Neural progenitor cell (in vitro differentiated cells): Measurements from ENCODE around the gene FBLN1. TPM values are rescaled to one million over a fixed set of nuclear protein-coding genes. Genes with fewer than 3 reads are reported as not detected.
A peak's percentile ranks its signal among the peaks of the same experiment; 100 is the strongest.

ENCODE experiments used
- DNase-seq: peaks from one replicate; pipeline ENCODE4 v3.0.0-alpha.2; 2016; ENCODE audit warnings: low spot score
- H2AFZ ChIP-seq: fragments of 200-600 bp; sonication (generic); replicated peaks from 2 replicates; pipeline ENCODE4 v1.6.1; 2016; ENCODE audit warnings: antibody characterized with exemption
- H3F3A ChIP-seq: fragments of 200-600 bp; sonication (generic); 2 replicates; pipeline ENCODE4 v1.6.1; 2016; ENCODE audit warnings: antibody characterized with exemption, low read depth
- H3K27ac ChIP-seq: fragments of 200-600 bp; sonication (generic); 2 replicates; pipeline ENCODE4 v1.5.1; 2016; ENCODE audit warnings: mild to moderate bottlenecking
- H3K27me3 ChIP-seq: fragments of 200-600 bp; sonication (generic); 2 replicates; pipeline ENCODE4 v1.6.1; 2016; ENCODE audit warnings: mild to moderate bottlenecking, moderate library complexity
- H3K36me3 ChIP-seq: fragments of 200-600 bp; sonication (generic); 2 replicates; pipeline ENCODE4 v1.5.1; 2016
- H3K4me1 ChIP-seq: fragments of 200-600 bp; sonication (generic); 2 replicates; pipeline ENCODE4 v1.6.1; 2016; ENCODE audit warnings: mixed run types
- H3K4me2 ChIP-seq: fragments of 200-600 bp; sonication (generic); 2 replicates; pipeline ENCODE4 v1.6.1; 2016
- H3K4me3 ChIP-seq: fragments of 200-600 bp; sonication (generic); 2 replicates; pipeline ENCODE4 v1.5.1; 2016
- H3K79me2 ChIP-seq: fragments of 200-600 bp; sonication (generic); 2 replicates; pipeline ENCODE4 v1.6.1; 2016; ENCODE audit warnings: low read depth
- H3K9ac ChIP-seq: fragments of 200-600 bp; sonication (generic); 2 replicates; pipeline ENCODE4 v1.6.1; 2016
- H3K9me3 ChIP-seq: fragments of 200-600 bp; sonication (generic); 2 replicates; pipeline ENCODE4 v1.5.1; 2016; ENCODE audit warnings: low read depth
- H4K20me1 ChIP-seq: fragments of 200-600 bp; sonication (generic); 2 replicates; pipeline ENCODE4 v1.6.1; 2016; ENCODE audit warnings: low read depth
- H3K27ac Mint-ChIP-seq: 3 replicates; pipeline ENCODE4 v1.8.0; 2021; ENCODE audit warnings: mixed read lengths
- H3K27me3 Mint-ChIP-seq: 2 replicates; pipeline ENCODE4 v1.8.0; 2022; ENCODE audit warnings: low read depth, mild to moderate bottlenecking, inconsistent platforms, moderate library complexity, mixed read lengths; ENCODE audit not compliant: insufficient read depth
- H3K36me3 Mint-ChIP-seq: 3 replicates; pipeline ENCODE4 v1.8.0; 2021; ENCODE audit warnings: mixed read lengths
- H3K4me1 Mint-ChIP-seq: 3 replicates; pipeline ENCODE4 v1.8.0; 2021; ENCODE audit warnings: mixed read lengths
- H3K4me3 Mint-ChIP-seq: 3 replicates; pipeline ENCODE4 v1.8.0; 2021; ENCODE audit warnings: mild to moderate bottlenecking, moderate library complexity, mixed read lengths
- H3K9me3 Mint-ChIP-seq: 3 replicates; pipeline ENCODE4 v1.8.0; 2020; ENCODE audit warnings: mixed read lengths
- CTCF ChIP-seq: fragments of 200-600 bp; sonication (generic); IDR thresholded peaks from 2 replicates; pipeline ENCODE4 v1.5.1; 2017; ENCODE audit warnings: antibody characterized with exemption, mild to moderate bottlenecking
- EZH2 ChIP-seq: fragments of 200-600 bp; sonication (generic); IDR thresholded peaks from 2 replicates; pipeline ENCODE4 v1.6.1; 2017; ENCODE audit warnings: antibody characterized with exemption, mild to moderate bottlenecking, moderate library complexity
- EZH2phosphoT487 ChIP-seq: fragments of 200-600 bp; sonication (generic); IDR thresholded peaks from 2 replicates; pipeline ENCODE4 v1.6.1; 2017; ENCODE audit warnings: antibody characterized with exemption
- total RNA-seq: library from RNA; depleted of rRNA; stranded (reverse); fragments of >200 nt; gene quantifications from 2 replicates; pipeline ENCODE4 v1.2.3, GENCODE V29; 2015; ENCODE audit warnings: low replicate concordance

The FBLN1 gene
- total RNA-seq, 1 donor from 2014 or later, result 84.3 TPM

GRCh38 chr22:45576730-45577464 lies 74.2 kb downstream of the FBLN1 start:
- H3K27ac ChIP-seq, result no peak overlapping the region
- H3K9ac ChIP-seq, result no peak overlapping the region
- no peaks in the 10 kb centered on the region for H3K79me2 ChIP-seq
- Mint-ChIP-seq H3K27ac (no peak overlapping the region), H3K9me3 (no peaks in the 10 kb centered on the region), H3K4me1 (peaks cover 4% of the 10 kb centered on the region), H3K4me3 (no peak overlapping the region), H3K27me3 (peaks cover 7% of the 10 kb centered on the region), H3K36me3 (no peaks in the 10 kb centered on the region)
- H2AFZ ChIP-seq, result no peak overlapping the region
- H3K27me3 ChIP-seq, result no peaks in the 10 kb centered on the region
- H3K4me1 ChIP-seq, result no peaks in the 10 kb centered on the region
- no peak overlapping the region for H3K4me2 ChIP-seq
- peaks cover 6% of the 10 kb centered on the region for H4K20me1 ChIP-seq
- DNase-seq, result no peak
- TF ChIP-seq EZH2phosphoT487 (no peak), EZH2 (no peak), CTCF (no peak)
- no peaks in the 10 kb centered on the region for H3K9me3 ChIP-seq
- no peak overlapping the region for H3K4me3 ChIP-seq
- H3K36me3 ChIP-seq, result no peaks in the 10 kb centered on the region
- peaks cover 4% of the 10 kb centered on the region for H3F3A ChIP-seq

- TF ChIP-seq EZH2phosphoT487 (no peak), CTCF (peak; percentile 96)
- no peaks in the 10 kb centered on the region for H3K27me3 ChIP-seq
- DNase-seq, result peak; percentile 92
- H3K36me3 Mint-ChIP-seq, result no peaks in the 10 kb centered on the region
- no peaks in the 10 kb centered on the region for H3K9me3 ChIP-seq
- H2AFZ ChIP-seq, result no peak overlapping the region
- no peaks in the 10 kb centered on the region for H3K9me3 Mint-ChIP-seq
- H3F3A ChIP-seq, result peaks cover 4% of the 10 kb centered on the region
- H3K4me1 Mint-ChIP-seq, result peaks cover 4% of the 10 kb centered on the region
- no peaks in the 10 kb centered on the region for H3K79me2 ChIP-seq
- peaks cover 8% of the 10 kb centered on the region for H3K27me3 Mint-ChIP-seq
- H3K36me3 ChIP-seq, result no peaks in the 10 kb centered on the region
- H3K4me1 ChIP-seq, result no peaks in the 10 kb centered on the region
- peaks cover 6% of the 10 kb centered on the region for H4K20me1 ChIP-seq
- no peak overlapping the region for H3K4me3 Mint-ChIP-seq
- no peak overlapping the region for H3K27ac ChIP-seq
- H3K9ac ChIP-seq, result no peak overlapping the region
- H3K27ac Mint-ChIP-seq, result no peak overlapping the region
- no peak overlapping the region for H3K4me3 ChIP-seq
- no peak overlapping the region for H3K4me2 ChIP-seq
Measured at GRCh38 chr22:45577746-45578523, 75.3 kb downstream of the FBLN1 start.

GRCh38 chr22:45578524-45579147 lies 76.0 kb downstream of the FBLN1 start:
- Histone ChIP-seq H3K27me3 (no peaks in the 10 kb centered on the region), H3K27ac (no peak overlapping the region), H3K4me2 (no peak overlapping the region), H3K4me3 (no peak overlapping the region), H3K79me2 (no peaks in the 10 kb centered on the region), H3K4me1 (no peaks in the 10 kb centered on the region), H3K9ac (no peak overlapping the region), H2AFZ (no peak overlapping the region), H3K36me3 (no peaks in the 10 kb centered on the region), H3K9me3 (no peaks in the 10 kb centered on the region), H3F3A (peaks cover 4% of the 10 kb centered on the region), H4K20me1 (peaks cover 6% of the 10 kb centered on the region)
- Mint-ChIP-seq H3K27me3 (peaks cover 8% of the 10 kb centered on the region), H3K27ac (no peak overlapping the region), H3K4me1 (peaks cover 4% of the 10 kb centered on the region), H3K36me3 (no peaks in the 10 kb centered on the region), H3K4me3 (no peak overlapping the region), H3K9me3 (no peaks in the 10 kb centered on the region)
- DNase-seq, result no peak
- no peak for TF ChIP-seq EZH2
- TF ChIP-seq CTCF, result no peak
- no peak for TF ChIP-seq EZH2phosphoT487
